ENCODE results near the gene SEMA3D.

The SEMA3D gene

GRCh38 chr7:85078181-85078580 is 108.7 kb downstream of the SEMA3D start:
- DNase-seq (ENCODE audit: low spot score) = no peak

GRCh38 chr7:85075864-85076263 is 111.0 kb downstream of the SEMA3D start:
- DNase-seq (ENCODE audit: low spot score) = no peak

GRCh38 chr7:85074992-85075391 is 111.9 kb downstream of the SEMA3D start:
- no peak for DNase-seq (ENCODE audit: low spot score)

GRCh38 chr7:85074016-85074415 is 112.8 kb downstream of the SEMA3D start:
- DNase-seq (ENCODE audit: low spot score) = no peak

- no peak for DNase-seq (ENCODE audit: low spot score)
Observed at GRCh38 chr7:85070967-85071628, 115.8 kb downstream of the SEMA3D start.

- DNase-seq (ENCODE audit: low spot score) = no peak
Observed at GRCh38 chr7:85068799-85069198, 118.1 kb downstream of the SEMA3D start.

GRCh38 chr7:85067371-85067770 is 119.5 kb downstream of the SEMA3D start:
- no peak for DNase-seq (ENCODE audit: low spot score)

GRCh38 chr7:85065888-85066485 is 120.9 kb downstream of the SEMA3D start:
- DNase-seq (ENCODE audit: low spot score) = no peak

GRCh38 chr7:85065306-85065705 is 121.5 kb downstream of the SEMA3D start:
- no peak for DNase-seq (ENCODE audit: low spot score)

GRCh38 chr7:85062651-85063050 is 124.2 kb downstream of the SEMA3D start:
- DNase-seq (ENCODE audit: low spot score) = no peak

- no peak for DNase-seq (ENCODE audit: low spot score)
Observed at GRCh38 chr7:85061456-85061855, 125.4 kb downstream of the SEMA3D start.

GRCh38 chr7:85060696-85061095 is 126.2 kb downstream of the SEMA3D start:
- DNase-seq (ENCODE audit: low spot score) = no peak

GRCh38 chr7:85055906-85056305 is 130.9 kb downstream of the SEMA3D start:
- DNase-seq (ENCODE audit: low spot score) = no peak

GRCh38 chr7:85055196-85055595 is 131.7 kb downstream of the SEMA3D start:
- DNase-seq (ENCODE audit: low spot score) = no peak

GRCh38 chr7:85054306-85054705 is 132.6 kb downstream of the SEMA3D start:
- no peak for DNase-seq (ENCODE audit: low spot score)

GRCh38 chr7:85052894-85053293 is 134.0 kb downstream of the SEMA3D start:
- DNase-seq (ENCODE audit: low spot score) = no peak

- DNase-seq (ENCODE audit: low spot score) = no peak
Observed at GRCh38 chr7:85052056-85052737, 134.7 kb downstream of the SEMA3D start.

- DNase-seq (ENCODE audit: low spot score) = no peak
Observed at GRCh38 chr7:85046534-85046933, 140.3 kb downstream of the SEMA3D start.

- no peak for DNase-seq (ENCODE audit: low spot score)
Observed at GRCh38 chr7:85041605-85042216, 145.1 kb downstream of the SEMA3D start.

GRCh38 chr7:85039196-85039923 is 147.5 kb downstream of the SEMA3D start:
- no peak for DNase-seq (ENCODE audit: low spot score)

- no peak for DNase-seq (ENCODE audit: low spot score)
Observed at GRCh38 chr7:85038466-85038865, 148.4 kb downstream of the SEMA3D start.

- DNase-seq (ENCODE audit: low spot score) = no peak
Observed at GRCh38 chr7:85033263-85033662, 153.6 kb downstream of the SEMA3D start.
